Cardiac muscle cell (in vitro differentiated cells and primary cell): Measurements from ENCODE around the gene KLK12. TPM values are rescaled to one million over a fixed set of nuclear protein-coding genes. Genes with fewer than 3 reads are reported as not detected.

Experiments
- DNase-seq, 2 donors: peaks; one replicate each; pipeline versions ENCODE4 v3.0.0 to v3.0.0-alpha.2; 2010 to 2017; ENCODE audit warnings: low read depth in 1 of 2, low spot score in 1 of 2
- H3K27ac ChIP-seq: fragments of 200-600 bp; sonication (generic); 2 replicates; pipeline ENCODE4 v1.5.1; 2016
- H3K27me3 ChIP-seq: fragments of 200-600 bp; sonication (generic); 2 replicates; pipeline ENCODE4 v1.6.0; 2016; ENCODE audit warnings: control low read depth
- H3K36me3 ChIP-seq: fragments of 200-600 bp; sonication (generic); 2 replicates; pipeline ENCODE4 v1.5.1; 2016; ENCODE audit warnings: control low read depth
- H3K4me1 ChIP-seq: fragments of 200-600 bp; sonication (generic); 2 replicates; pipeline ENCODE4 v1.8.1; 2017; ENCODE audit warnings: low read depth, mild to moderate bottlenecking, mixed run types
- H3K4me3 ChIP-seq: fragments of 200-600 bp; sonication (generic); 2 replicates; pipeline ENCODE4 v1.5.1; 2016; ENCODE audit warnings: mild to moderate bottlenecking
- H3K9me3 ChIP-seq: fragments of 200-600 bp; sonication (generic); 2 replicates; pipeline ENCODE4 v1.5.1; 2017; ENCODE audit warnings: low read depth, mild to moderate bottlenecking, control low read depth
- CTCF ChIP-seq: IDR thresholded peaks from 2 replicates; pipeline ENCODE4 v1.5.1; 2012; ENCODE audit warnings: low read depth, mild to moderate bottlenecking, low read length
- polyA plus RNA-seq: library from polyadenylated mRNA; unstranded; fragments of >200 nt; fragmentation: Nextera tagmentation; extraction: Ambion mirVana; gene quantifications from 2 replicates; pipeline ENCODE4 v1.2.1, GENCODE V29; 2016
- total RNA-seq: library from RNA; depleted of rRNA; stranded (reverse); fragments of >200 nt; gene quantifications from 2 replicates; pipeline ENCODE4 v1.2.3, GENCODE V29; 2016

Gene KLK12
- total and polyA plus RNA-seq, 2 experiments from 2014 or later = not detected

DNA sequence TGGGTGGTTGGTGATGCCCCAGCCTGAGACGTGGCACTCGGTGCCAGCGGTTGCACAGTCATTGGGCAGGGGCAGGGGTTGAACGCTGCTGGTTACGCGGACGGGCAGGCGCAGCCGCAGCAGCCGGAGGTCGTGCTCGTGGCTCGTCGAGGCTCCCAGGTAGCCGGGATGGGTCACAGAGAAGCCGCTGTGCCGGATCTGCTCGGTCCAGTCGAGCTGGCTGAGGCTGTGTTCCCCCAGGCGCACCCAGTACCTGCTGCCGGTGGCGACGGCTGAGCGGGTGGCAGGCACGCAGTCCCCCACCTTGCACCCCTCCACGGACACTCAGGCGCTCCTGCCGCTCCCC lies 2.9 kb downstream of the KLK12 start:
- Histone ChIP-seq H3K36me3 (no peaks in the 10 kb centered on the region), H3K27me3 (peaks cover 4% of the 10 kb centered on the region), H3K9me3 (no peaks in the 10 kb centered on the region), H3K4me3 (no peak overlapping the region), H3K4me1 (no peaks in the 10 kb centered on the region), H3K27ac (no peak overlapping the region)
- no peak for TF ChIP-seq CTCF
- DNase-seq = no peak

- no peak for TF ChIP-seq CTCF
These were observed 3.5 kb downstream of the KLK12 start for GRCh38 chr19:51031220-51031879.

GRCh38 chr19:51030631-51031030 lies 4.2 kb downstream of the KLK12 start:
- H3K9me3 ChIP-seq = no peaks in the 10 kb centered on the region
- H3K4me3 ChIP-seq = no peak overlapping the region
- H3K36me3 ChIP-seq = no peaks in the 10 kb centered on the region
- peaks cover 4% of the 10 kb centered on the region for H3K27me3 ChIP-seq
- no peak for TF ChIP-seq CTCF
- no peaks in the 10 kb centered on the region for H3K4me1 ChIP-seq
- no peak overlapping the region for H3K27ac ChIP-seq
- DNase-seq = no peak

More at GRCh38 chr19:51031220-51031879, 3.5 kb downstream of the KLK12 start:
- no peak overlapping the region for H3K4me3 ChIP-seq
- H3K9me3 ChIP-seq = no peaks in the 10 kb centered on the region
- peaks cover 4% of the 10 kb centered on the region for H3K27me3 ChIP-seq
- no peaks in the 10 kb centered on the region for H3K36me3 ChIP-seq
- H3K27ac ChIP-seq = no peak overlapping the region
- no peak for DNase-seq
- H3K4me1 ChIP-seq = no peaks in the 10 kb centered on the region

- H3K36me3 ChIP-seq = no peaks in the 10 kb centered on the region
- no peak overlapping the region for H3K27ac ChIP-seq
- DNase-seq = no peak
- no peak for TF ChIP-seq CTCF
- no peaks in the 10 kb centered on the region for H3K4me1 ChIP-seq
- H3K4me3 ChIP-seq = no peak overlapping the region
- H3K27me3 ChIP-seq = peaks cover 3% of the 10 kb centered on the region
- no peaks in the 10 kb centered on the region for H3K9me3 ChIP-seq
These were observed 5.1 kb downstream of the KLK12 start for GRCh38 chr19:51029718-51030117.

DNA sequence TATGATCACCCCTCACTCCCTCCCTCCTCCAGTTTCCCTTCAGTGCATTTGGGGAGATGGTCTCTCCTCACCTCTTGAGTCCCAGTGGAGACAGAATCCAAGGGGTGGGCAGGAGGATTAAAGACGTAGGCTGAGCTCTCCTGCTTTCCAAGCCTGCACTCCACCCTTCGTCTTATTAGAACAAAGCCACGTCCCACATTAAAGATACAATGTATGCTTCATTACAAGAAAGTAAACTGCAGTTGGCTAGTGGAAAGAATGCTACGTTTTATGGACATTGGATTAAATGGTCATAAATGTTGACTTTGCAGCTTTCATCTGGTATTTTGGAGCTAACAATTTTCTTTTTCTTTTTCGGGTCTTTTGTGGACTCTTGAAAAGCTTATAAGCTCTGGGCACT lies 6.9 kb downstream of the KLK12 start:
- H3K27me3 ChIP-seq = peaks cover 9% of the 10 kb centered on the region
- DNase-seq = no peak
- TF ChIP-seq CTCF = no peak
- H3K9me3 ChIP-seq = no peaks in the 10 kb centered on the region
- H3K4me1 ChIP-seq = no peaks in the 10 kb centered on the region
- H3K27ac ChIP-seq = no peak overlapping the region
- no peak overlapping the region for H3K4me3 ChIP-seq
- no peaks in the 10 kb centered on the region for H3K36me3 ChIP-seq
